Activated CD4-positive, alpha-beta T cell treated with anti-CD3 and anti-CD28 coated beads, Interleukin-10, Interleukin-2, amounts not matched to agents 100 ng/mL and 50 ng/mL, durations not matched to agents 16 hours and 8 hours (primary cell): ENCODE data around the gene NR1D2.
"Not testable (repeated sequence)": the region's sequence is repeated elsewhere in the genome, so short reads cannot be mapped to it uniquely, and the experiment has no call there.

Experiments used
- DNase-seq: peaks from one replicate; pipeline ENCODE4 v3.0.0-alpha.2; 2020

The NR1D2 gene

GRCh38 chr3:23944861-23945662 is at the start of gene NR1D2:
TSS of gene NR1D2 (plus strand) at chr3:23945286. CDS start at chr3:23945579, 293 bp downstream.
- peak; percentile 83 for DNase-seq

- no peak for DNase-seq
Measured at GRCh38 chr3:23900744-23901143, 44.3 kb upstream of the NR1D2 start.

DNA sequence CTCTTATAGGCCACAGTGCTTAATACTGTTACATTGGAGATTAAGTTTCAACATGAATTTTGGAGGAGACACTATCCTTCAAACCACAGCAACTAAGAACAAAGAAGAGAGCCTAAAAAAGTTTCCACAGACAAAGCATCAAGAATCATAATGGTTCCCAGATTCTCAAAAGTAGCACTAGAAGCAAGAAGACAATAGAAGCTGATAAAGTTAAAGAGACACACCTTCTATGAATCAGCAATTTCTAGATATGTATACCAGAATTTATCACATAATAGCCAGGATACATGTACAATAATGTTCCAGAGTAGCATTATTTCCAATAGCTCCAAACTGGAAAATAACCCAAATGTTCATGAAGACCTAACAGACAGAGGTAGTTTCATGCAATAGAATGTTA is 40.5 kb upstream of the NR1D2 start:
- no peak for DNase-seq

DNA sequence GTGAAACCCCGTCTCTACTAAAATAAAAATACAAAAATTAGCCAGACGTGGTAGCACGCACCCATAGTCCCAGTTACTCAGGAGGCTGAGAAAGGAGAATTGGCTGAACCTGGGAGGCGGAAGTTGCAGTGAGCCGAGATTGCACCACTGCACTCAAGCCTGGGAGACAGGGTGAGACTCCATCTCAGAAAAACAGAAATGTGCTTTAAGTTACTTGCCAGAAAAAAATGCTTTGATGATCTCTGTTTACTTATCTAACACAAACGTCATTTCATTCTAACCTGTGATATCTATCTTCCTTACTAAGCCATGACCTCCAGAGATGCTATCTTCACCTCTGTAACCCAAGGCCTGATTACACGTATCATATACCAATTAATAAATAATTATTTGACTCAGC is 35.7 kb upstream of the NR1D2 start:
- no peak for DNase-seq

GRCh38 chr3:23911397-23911796 is 33.7 kb upstream of the NR1D2 start:
- DNase-seq: no peak

- DNase-seq: not testable (repeated sequence)
Measured at GRCh38 chr3:23912335-23912734, 32.8 kb upstream of the NR1D2 start.

DNA sequence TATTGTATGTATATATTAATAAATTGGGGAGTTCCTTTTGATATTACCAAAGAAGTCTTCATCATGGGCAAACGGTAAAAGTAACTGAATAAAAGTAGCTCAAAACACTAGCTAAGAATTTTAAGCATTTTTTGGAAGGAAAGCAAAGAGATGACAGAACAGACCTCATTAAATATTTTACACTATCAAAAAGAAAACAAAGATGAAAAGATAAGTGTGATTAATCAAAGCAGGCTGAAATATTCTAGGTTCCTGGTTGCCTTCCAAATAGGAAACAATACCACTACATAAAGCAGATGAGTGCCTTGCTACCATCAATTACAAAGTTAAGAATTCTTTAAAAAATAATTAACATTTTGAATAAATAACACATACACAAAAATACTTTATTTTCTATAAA is 31.9 kb upstream of the NR1D2 start:
- DNase-seq: no peak

DNA sequence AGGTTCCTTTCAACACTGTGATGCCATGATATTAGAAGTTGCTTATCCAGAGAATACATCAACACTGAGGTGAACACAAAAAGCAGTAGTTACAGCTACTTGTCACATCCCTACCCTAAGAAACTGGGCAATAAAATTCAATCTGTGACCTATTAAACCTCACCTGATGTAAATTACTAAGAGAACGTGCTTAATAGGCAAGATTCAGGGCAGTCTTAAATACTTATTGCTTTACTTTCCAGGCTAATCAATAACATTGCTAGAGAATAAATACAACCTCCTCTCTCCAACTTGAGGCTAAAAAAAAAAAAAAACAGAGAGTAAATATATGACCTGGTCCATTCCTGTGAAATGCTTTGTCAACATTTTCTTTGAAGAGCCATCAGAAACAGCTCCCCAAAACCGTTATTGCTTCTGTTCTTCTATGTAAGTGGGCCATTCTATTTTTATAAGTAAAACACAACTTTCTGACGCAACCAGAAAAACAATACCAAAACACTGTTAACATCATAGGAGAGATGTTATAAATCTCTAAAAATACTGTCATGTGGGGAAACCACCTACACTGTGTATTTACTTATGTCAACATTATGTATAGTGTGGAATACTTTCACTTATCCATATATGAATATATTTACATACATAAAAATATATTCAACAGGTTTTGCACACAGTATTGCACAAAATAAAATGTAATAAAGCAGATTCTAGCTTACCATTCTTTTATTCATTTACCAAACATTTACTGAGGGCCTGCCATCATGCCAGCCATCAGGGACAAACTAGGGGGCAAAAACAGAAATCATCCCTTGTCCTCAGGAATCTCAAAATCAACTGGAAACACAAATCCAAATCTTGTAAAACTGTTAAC is 31.0 kb upstream of the NR1D2 start:
- DNase-seq: no peak

DNA sequence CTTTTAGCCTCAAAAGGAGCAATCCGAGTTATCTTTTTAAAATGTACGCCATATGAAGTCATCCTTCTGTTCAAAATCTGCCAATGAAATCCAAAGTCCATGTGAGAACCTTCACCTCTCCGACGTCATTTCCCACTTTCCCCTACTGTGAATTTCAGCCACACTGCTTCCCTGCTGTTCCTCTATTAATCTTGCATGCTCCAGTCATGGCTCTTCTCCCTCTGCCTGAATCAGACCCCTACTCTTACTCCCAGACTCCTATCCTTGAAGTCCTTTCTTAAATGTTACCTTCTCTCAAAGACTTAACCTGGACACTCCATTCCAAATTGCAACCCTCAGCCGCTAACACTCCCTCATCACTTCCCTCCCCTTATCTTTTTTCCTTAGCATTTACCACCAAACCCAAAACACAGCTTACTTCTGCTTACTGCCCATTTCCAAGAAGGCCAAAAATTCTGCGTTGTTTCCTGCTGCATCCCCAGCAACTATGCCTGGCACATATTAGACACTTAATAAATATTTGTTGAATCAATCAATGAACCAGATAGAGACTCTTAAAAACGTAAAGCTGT is 29.5 kb upstream of the NR1D2 start:
- DNase-seq: no peak

GRCh38 chr3:23916152-23916885 is 28.8 kb upstream of the NR1D2 start:
- no peak for DNase-seq

DNA sequence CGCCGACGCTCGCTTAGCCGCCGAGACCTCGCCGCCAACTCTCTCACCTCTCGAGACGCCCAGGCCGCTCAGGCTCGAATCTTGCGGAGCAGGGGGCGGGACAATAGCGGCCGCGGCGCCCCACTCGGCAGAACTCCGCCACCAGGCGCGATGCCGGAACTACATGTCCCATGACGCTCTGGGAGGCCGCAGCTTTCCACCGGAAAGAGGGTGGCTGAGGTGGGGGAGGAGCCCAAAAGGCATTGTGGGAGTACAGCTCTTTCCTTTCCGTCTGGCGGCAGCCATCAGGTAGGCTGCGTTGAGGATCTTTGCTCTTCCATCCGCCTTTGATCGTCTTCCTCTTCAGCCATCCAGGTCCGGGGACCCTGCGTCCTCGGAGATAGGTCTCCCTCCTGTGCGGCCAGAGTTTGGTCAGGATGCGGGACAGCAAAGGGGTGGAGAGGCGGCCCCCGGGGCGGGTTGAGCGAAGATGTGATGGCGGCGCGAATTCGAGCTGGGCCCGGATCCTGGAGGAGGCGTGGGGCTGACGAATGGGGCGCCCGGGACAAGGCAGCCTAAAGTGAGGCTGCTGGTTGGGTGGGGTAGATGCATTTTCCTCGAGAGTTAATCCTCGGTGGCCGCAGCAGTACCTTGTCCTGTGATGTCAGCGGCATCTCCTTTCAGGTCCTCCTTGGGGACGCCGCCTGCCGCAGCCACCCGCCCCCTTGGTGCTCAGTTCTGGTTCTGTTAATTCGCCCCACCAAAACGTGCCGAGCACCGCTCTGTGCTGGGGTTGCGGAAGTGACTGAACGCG is 28.0 kb upstream of the NR1D2 start, which contains the start of the genes NKIRAS1 and RPL15:
TSS of gene NKIRAS1 (minus strand) at position 105 of the 793 bp plus-strand sequence. CDS start 6,086 bp downstream, outside the sequence.
TSS of gene RPL15 (plus strand) at position 247 of the 793 bp plus-strand sequence. CDS start 728 bp downstream, outside the sequence.
- peak; percentile 99 for DNase-seq

GRCh38 chr3:23917679-23918303 is 27.3 kb upstream of the NR1D2 start:
- not testable (repeated sequence) for DNase-seq

GRCh38 chr3:23918331-23918730 is 26.8 kb upstream of the NR1D2 start:
- not testable (repeated sequence) for DNase-seq

- DNase-seq: no peak
Measured at GRCh38 chr3:23919628-23920027, 25.5 kb upstream of the NR1D2 start.

DNA sequence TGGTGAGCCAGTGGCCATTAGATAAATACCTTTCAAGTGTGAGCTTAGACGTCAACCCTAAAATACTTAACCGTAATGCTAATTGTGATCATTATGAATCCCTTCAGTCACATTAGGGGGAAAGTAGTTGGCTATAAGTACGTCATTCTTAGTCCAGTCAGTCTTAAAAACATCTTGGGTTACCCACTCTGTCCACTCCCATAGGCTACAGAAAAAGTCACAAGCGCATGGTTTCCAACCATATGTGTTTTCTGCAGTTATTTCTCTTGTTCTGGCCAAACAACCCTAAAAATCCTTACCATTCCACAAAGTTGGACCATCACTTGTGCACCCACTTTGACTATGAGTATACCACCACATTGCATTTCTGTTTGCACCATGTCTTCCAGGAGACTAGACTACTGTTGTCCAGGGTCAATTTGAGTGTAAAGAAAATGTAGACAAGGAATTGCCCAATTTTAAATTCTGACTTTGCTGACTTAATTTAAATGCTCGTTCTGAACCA is 24.9 kb upstream of the NR1D2 start:
- no peak for DNase-seq

DNA sequence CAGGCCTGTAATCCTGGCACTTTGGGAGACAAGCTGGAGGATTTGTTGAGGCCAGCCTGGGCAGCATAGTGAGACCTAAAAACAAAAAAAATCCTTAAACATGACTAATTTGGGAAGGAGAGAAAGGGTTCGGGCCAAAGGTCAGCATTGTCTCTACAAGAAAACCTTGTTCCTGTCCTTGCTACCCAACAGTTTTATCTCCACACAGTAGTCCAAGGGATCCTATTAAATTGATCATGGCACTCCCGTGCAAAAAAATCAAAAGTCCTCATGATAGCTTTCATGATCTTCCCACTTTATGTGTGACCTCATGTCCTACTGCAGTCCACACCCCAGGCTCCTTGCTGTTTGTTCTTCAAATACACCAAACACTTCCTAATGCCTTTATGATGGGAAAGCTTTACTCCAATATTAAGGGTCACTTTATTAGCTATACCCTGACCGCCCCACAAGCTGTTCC is 24.0 kb upstream of the NR1D2 start:
- DNase-seq: no peak

- DNase-seq: no peak
Measured at GRCh38 chr3:23923786-23924185, 21.3 kb upstream of the NR1D2 start.

- DNase-seq: no peak
Measured at GRCh38 chr3:23926246-23926645, 18.8 kb upstream of the NR1D2 start.

- DNase-seq: no peak
Measured at GRCh38 chr3:23926736-23927135, 18.4 kb upstream of the NR1D2 start.

GRCh38 chr3:23928524-23928923 is 16.6 kb upstream of the NR1D2 start:
- DNase-seq: no peak

GRCh38 chr3:23931597-23931996 is 13.5 kb upstream of the NR1D2 start:
- no peak for DNase-seq
